GM12892 (cell line): Measurements from ENCODE around the gene PLSCR1.
"Not testable (repeated sequence)": the region's sequence is repeated elsewhere in the genome, so short reads cannot be mapped to it uniquely, and the experiment has no call there.

Experiments
- DNase-seq: peaks from one replicate; pipeline ENCODE4 v3.0.0; 2011; ENCODE audit not compliant: insufficient read length
- FAIRE-seq: peaks from 2 replicates; lab custom pipeline; 2011; peaks lifted over from hg19 to GRCh38; lab: Jason Lieb, UNC
- POLR2A ChIP-seq: IDR thresholded peaks from 2 replicates; pipeline ENCODE4 v1.6.1; 2011; ENCODE audit warnings: low read depth, low read length, control low read depth
- POLR2AphosphoS5 ChIP-seq: IDR thresholded peaks from 2 replicates; pipeline ENCODE4 v1.6.1; 2011; ENCODE audit warnings: low read depth, low read length, control low read depth
- TAF1 ChIP-seq: IDR thresholded peaks from 2 replicates; pipeline ENCODE4 v1.6.1; 2011; ENCODE audit warnings: low read depth, mild to moderate bottlenecking, control low read depth, low read length, borderline replicate concordance

The PLSCR1 gene

GRCh38 chr3:146491303-146491702, 53.1 kb downstream of the PLSCR1 start:
- FAIRE-seq = no peak
- TF ChIP-seq POLR2AphosphoS5 (no peak), POLR2A (no peak), TAF1 (no peak)
- no peak for DNase-seq

- TF ChIP-seq POLR2A (no peak), TAF1 (no peak), POLR2AphosphoS5 (no peak)
- DNase-seq (no peak), FAIRE-seq (no peak)
Measured at GRCh38 chr3:146485297-146485696, 59.1 kb downstream of the PLSCR1 start.

GRCh38 chr3:146476094-146476740, 68.2 kb downstream of the PLSCR1 start:
- FAIRE-seq (no peak), DNase-seq (no peak)
- TF ChIP-seq POLR2A (no peak), POLR2AphosphoS5 (no peak), TAF1 (no peak)

GRCh38 chr3:146474976-146475375, 69.4 kb downstream of the PLSCR1 start:
- DNase-seq, FAIRE-seq: not testable (repeated sequence)

GRCh38 chr3:146473726-146474125, 70.7 kb downstream of the PLSCR1 start:
- no peak for TF ChIP-seq TAF1
- no peak for TF ChIP-seq POLR2A
- TF ChIP-seq POLR2AphosphoS5 = no peak
- DNase-seq = no peak
- FAIRE-seq = no peak

- FAIRE-seq = no peak
- DNase-seq = no peak
- TF ChIP-seq POLR2AphosphoS5 (no peak), TAF1 (no peak), POLR2A (no peak)
Measured at GRCh38 chr3:146472611-146473010, 71.8 kb downstream of the PLSCR1 start.

GRCh38 chr3:146471012-146471411, 73.4 kb downstream of the PLSCR1 start:
- FAIRE-seq = no peak
- TF ChIP-seq POLR2A (no peak), TAF1 (no peak), POLR2AphosphoS5 (no peak)
- DNase-seq = no peak

GRCh38 chr3:146470425-146470990, 73.9 kb downstream of the PLSCR1 start:
- TF ChIP-seq TAF1 (no peak), POLR2AphosphoS5 (no peak), POLR2A (no peak)
- DNase-seq = no peak
- no peak for FAIRE-seq

GRCh38 chr3:146469150-146470017, 75.0 kb downstream of the PLSCR1 start, which contains the start of gene PLSCR2:
Gene PLSCR2, minus strand, starts transcription at chr3:146469561. Its CDS starts 9,657 bp downstream, at chr3:146459904.
- TF ChIP-seq TAF1 = no peak
- no peak for TF ChIP-seq POLR2A
- TF ChIP-seq POLR2AphosphoS5 = no peak
- FAIRE-seq (peak; percentile 70), DNase-seq (peak; percentile 52)

GRCh38 chr3:146468671-146469149, 75.7 kb downstream of the PLSCR1 start:
- DNase-seq = no peak
- no peak for FAIRE-seq
- TF ChIP-seq TAF1 (no peak), POLR2A (no peak), POLR2AphosphoS5 (no peak)

GRCh38 chr3:146468234-146468633, 76.2 kb downstream of the PLSCR1 start:
- no peak for DNase-seq
- FAIRE-seq = no peak
- TF ChIP-seq POLR2AphosphoS5 (no peak), TAF1 (no peak), POLR2A (no peak)

- DNase-seq (no peak), FAIRE-seq (no peak)
- TF ChIP-seq TAF1 = no peak
- TF ChIP-seq POLR2A = no peak
- no peak for TF ChIP-seq POLR2AphosphoS5
Measured at GRCh38 chr3:146466604-146467003, 77.8 kb downstream of the PLSCR1 start.
